ENCODE measurements around the gene MYO19. TPM values are rescaled to one million over a fixed set of nuclear protein-coding genes. Genes with fewer than 3 reads are reported as not detected.
A peak's percentile ranks its signal among the peaks of the same experiment; 100 is the strongest.

MYO19 gene
- total and polyA plus RNA-seq, 9 of the 15 experiments (the other 6 are each of a cell fraction or from before 2014, with no cell fraction given): 21.6 to 176 (median 129) TPM

GRCh38 chr17:36545077-36545464 is 10.4 kb upstream of the MYO19 start (continued):
- TF ChIP-seq BRD4 (IDR thresholded peaks at IDR 0.05): peak; percentile 54; the same call in 1 of the 2 replicates
- no peak for TF ChIP-seq NEUROD1 (IDR thresholded peaks at IDR 0.05; ENCODE audit: borderline replicate concordance, low read depth, low read length, partially characterized antibody)
- TF ChIP-seq ZBTB8A (IDR thresholded peaks at IDR 0.05; ENCODE audit: partially characterized antibody): no peak
- 0 out of 2 replicates have a peak, but pooled peaks have one; percentile 13 for TF ChIP-seq SUPT5H (IDR thresholded peaks at IDR 0.05)
- TF ChIP-seq, protein P1, sequence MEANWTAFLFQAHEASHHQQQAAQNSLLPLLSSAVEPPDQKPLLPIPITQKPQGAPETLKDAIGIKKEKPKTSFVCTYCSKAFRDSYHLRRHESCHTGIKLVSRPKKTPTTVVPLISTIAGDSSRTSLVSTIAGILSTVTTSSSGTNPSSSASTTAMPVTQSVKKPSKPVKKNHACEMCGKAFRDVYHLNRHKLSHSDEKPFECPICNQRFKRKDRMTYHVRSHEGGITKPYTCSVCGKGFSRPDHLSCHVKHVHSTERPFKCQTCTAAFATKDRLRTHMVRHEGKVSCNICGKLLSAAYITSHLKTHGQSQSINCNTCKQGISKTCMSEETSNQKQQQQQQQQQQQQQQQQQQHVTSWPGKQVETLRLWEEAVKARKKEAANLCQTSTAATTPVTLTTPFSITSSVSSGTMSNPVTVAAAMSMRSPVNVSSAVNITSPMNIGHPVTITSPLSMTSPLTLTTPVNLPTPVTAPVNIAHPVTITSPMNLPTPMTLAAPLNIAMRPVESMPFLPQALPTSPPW (CRISPR knock-in tag; IDR thresholded peaks at IDR 0.05): peak; percentile 84
- TF ChIP-seq GTF2E2 (tag; IDR thresholded peaks at IDR 0.05): peak; percentile 76; the same call in 1 of the 2 replicates
- peak; percentile 54 for TF ChIP-seq PHF8 (IDR thresholded peaks at IDR 0.05; ENCODE audit: borderline replicate concordance, low read length)
- peak; percentile 82 for TF ChIP-seq RBFOX2 (IDR thresholded peaks at IDR 0.05; ENCODE audit: low read depth, low read length)
- no peak for TF ChIP-seq CBX5 (IDR thresholded peaks at IDR 0.05; ENCODE audit: borderline replicate concordance, low read depth)
- TF ChIP-seq MYC (IDR thresholded peaks at IDR 0.05; ENCODE audit: low read depth, low read length): no peak
- TF ChIP-seq MYC (CRISPR knock-in tag; IDR thresholded peaks at IDR 0.05; ENCODE audit: borderline replicate concordance, low read depth): no peak
- TF ChIP-seq ELF1 (tag; IDR thresholded peaks at IDR 0.05): peak; percentile 59
- TF ChIP-seq, protein P2, sequence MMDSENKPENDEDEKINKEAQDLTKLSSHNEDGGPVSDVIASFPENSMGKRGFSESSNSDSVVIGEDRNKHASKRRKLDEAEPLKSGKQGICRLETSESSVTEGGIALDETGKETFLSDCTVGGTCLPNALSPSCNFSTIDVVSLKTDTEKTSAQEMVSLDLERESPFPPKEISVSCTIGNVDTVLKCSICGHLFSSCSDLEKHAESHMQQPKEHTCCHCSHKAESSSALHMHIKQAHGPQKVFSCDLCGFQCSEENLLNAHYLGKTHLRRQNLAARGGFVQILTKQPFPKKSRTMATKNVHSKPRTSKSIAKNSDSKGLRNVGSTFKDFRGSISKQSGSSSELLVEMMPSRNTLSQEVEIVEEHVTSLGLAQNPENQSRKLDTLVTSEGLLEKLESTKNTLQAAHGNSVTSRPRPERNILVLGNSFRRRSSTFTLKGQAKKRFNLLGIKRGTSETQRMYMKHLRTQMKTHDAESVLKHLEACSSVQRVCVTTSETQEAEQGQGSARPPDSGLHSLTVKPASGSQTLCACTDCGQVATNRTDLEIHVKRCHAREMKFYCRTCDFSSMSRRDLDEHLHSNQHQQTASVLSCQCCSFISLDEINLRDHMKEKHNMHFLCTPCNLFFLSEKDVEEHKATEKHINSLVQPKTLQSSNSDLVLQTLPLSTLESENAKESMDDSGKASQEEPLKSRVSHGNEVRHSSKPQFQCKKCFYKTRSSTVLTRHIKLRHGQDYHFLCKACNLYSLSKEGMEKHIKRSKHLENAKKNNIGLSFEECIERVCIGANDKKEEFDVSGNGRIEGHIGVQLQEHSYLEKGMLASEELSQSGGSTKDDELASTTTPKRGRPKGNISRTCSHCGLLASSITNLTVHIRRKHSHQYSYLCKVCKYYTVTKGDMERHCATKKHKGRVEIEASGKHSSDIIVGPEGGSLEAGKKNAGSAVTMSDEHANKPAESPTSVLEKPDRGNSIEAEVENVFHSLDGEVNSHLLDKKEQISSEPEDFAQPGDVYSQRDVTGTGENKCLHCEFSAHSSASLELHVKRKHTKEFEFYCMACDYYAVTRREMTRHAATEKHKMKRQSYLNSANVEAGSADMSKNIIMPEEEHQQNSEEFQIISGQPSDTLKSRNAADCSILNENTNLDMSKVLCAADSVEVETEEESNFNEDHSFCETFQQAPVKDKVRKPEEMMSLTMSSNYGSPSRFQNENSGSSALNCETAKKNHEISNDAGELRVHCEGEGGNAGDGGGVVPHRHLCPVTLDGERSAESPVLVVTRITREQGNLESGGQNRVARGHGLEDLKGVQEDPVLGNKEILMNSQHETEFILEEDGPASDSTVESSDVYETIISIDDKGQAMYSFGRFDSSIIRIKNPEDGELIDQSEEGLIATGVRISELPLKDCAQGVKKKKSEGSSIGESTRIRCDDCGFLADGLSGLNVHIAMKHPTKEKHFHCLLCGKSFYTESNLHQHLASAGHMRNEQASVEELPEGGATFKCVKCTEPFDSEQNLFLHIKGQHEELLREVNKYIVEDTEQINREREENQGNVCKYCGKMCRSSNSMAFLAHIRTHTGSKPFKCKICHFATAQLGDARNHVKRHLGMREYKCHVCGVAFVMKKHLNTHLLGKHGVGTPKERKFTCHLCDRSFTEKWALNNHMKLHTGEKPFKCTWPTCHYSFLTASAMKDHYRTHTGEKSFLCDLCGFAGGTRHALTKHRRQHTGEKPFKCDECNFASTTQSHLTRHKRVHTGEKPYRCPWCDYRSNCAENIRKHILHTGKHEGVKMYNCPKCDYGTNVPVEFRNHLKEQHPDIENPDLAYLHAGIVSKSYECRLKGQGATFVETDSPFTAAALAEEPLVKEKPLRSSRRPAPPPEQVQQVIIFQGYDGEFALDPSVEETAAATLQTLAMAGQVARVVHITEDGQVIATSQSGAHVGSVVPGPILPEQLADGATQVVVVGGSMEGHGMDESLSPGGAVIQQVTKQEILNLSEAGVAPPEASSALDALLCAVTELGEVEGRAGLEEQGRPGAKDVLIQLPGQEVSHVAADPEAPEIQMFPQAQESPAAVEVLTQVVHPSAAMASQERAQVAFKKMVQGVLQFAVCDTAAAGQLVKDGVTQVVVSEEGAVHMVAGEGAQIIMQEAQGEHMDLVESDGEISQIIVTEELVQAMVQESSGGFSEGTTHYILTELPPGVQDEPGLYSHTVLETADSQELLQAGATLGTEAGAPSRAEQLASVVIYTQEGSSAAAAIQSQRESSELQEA (IDR thresholded peaks at IDR 0.05; ENCODE audit: low read depth): no peak
- TF ChIP-seq, protein P3, sequence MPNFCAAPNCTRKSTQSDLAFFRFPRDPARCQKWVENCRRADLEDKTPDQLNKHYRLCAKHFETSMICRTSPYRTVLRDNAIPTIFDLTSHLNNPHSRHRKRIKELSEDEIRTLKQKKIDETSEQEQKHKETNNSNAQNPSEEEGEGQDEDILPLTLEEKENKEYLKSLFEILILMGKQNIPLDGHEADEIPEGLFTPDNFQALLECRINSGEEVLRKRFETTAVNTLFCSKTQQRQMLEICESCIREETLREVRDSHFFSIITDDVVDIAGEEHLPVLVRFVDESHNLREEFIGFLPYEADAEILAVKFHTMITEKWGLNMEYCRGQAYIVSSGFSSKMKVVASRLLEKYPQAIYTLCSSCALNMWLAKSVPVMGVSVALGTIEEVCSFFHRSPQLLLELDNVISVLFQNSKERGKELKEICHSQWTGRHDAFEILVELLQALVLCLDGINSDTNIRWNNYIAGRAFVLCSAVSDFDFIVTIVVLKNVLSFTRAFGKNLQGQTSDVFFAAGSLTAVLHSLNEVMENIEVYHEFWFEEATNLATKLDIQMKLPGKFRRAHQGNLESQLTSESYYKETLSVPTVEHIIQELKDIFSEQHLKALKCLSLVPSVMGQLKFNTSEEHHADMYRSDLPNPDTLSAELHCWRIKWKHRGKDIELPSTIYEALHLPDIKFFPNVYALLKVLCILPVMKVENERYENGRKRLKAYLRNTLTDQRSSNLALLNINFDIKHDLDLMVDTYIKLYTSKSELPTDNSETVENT (CRISPR knock-in tag; IDR thresholded peaks at IDR 0.05): peak; percentile 61; the same call in 1 of the 2 replicates
- 0 out of 2 replicates have a peak, but pooled peaks have one; percentile 89 for TF ChIP-seq POLR2A (conservative IDR thresholded peaks at IDR 0.05)
- TF ChIP-seq, protein P4, sequence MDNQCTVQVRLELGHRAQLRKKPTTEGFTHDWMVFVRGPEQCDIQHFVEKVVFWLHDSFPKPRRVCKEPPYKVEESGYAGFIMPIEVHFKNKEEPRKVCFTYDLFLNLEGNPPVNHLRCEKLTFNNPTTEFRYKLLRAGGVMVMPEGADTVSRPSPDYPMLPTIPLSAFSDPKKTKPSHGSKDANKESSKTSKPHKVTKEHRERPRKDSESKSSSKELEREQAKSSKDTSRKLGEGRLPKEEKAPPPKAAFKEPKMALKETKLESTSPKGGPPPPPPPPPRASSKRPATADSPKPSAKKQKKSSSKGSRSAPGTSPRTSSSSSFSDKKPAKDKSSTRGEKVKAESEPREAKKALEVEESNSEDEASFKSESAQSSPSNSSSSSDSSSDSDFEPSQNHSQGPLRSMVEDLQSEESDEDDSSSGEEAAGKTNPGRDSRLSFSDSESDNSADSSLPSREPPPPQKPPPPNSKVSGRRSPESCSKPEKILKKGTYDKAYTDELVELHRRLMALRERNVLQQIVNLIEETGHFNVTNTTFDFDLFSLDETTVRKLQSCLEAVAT (IDR thresholded peaks at IDR 0.05): peak in 1 of 2 experiments; percentile 50; a peak in 1 of 4 replicates

All from K562 (cell line).